GM21515 (cell line): ENCODE measurements around the gene IGFL3.

ENCODE experiments used
- ATAC-seq: cut with Tn5 transposase; IDR thresholded peaks from one replicate; pipeline ENCODE4 v1.9.1; 2021; ENCODE audit not compliant: unreplicated experiment

The IGFL3 gene

GRCh38 chr19:46077815-46078167, 46.7 kb downstream of the IGFL3 start:
- no peak for ATAC-seq

GRCh38 chr19:46076951-46077814, 47.3 kb downstream of the IGFL3 start:
- no peak for ATAC-seq

DNA sequence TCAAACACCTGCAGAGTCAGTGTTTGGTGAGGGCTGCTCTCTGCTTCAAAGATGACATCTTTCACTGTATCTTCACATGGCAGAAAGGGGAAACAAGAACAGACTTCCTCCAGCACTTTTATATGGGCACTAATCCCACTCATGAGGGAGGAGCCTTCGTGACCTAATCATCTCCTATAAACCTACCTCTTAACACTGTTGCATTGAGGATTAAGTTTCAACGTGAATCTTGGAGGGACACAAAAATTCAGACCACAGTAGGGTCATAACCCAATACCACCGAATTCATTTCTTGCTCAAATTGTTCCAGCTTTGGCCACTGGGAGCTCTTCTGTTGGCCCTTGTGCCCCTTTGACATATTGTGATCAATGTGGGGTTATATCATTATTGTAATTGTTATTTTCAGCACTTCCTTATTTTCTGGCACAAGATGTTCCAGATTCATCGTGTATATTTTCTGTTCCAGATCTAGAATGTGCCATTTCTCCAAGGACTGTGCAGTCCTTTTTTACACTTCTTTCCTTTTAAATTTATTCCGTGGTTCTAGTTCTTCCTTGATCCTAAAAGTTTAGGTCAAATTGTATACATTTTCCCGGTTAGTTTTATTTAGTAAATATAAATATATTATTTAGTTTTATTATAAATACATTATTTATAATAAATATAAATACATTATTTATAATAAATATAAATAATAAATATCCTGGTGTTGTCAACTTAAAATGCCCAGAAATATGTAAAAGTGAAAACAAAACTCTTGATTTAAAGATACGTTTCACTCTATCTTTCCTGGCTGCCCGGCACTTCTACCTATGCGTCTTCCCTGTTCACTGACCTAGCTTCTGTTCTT, 48.2 kb downstream of the IGFL3 start:
- ATAC-seq = no peak

DNA sequence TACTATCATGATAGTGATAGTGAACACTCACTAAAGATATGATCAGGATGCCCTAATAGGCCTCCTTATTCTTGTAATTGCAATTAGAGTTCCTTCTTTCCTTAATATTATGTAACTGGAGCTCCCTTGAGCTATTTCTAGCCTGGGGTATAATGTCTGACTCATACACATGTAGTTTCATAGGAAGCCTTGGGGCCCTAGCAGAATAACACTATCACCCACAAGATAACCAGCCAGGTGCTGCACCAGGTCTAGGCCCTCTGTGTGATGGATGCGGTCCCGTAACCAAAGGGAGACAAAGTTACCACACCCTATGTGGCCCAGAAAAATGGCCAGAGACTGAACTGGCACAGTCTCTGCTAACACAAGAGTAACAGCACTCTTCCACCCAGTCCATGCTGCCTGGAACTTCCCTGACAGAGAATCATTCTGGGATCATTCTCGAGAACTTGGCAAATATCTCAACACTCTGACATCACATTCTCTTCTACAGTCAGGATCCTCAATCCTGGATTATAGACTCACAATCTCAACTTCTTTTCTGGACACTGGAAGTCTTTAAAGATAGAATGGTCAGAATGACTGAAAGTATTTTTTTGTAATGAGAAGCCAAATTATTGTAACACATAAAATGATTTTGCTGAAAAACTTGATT, 51.1 kb downstream of the IGFL3 start:
- no peak for ATAC-seq
